ENCODE results near the gene CPB1. TPM values are rescaled to one million over a fixed set of nuclear protein-coding genes. Genes with fewer than 3 reads are reported as not detected.
"Not testable (repeated sequence)": the region's sequence is repeated elsewhere in the genome, so short reads cannot be mapped to it uniquely, and the experiment has no call there.

The CPB1 gene
- total and polyA plus RNA-seq, 2 donors (not counting 1 experiment from before 2014, with no cell fraction given) = not detected

GRCh38 chr3:148786159-148786558 is 41.5 kb upstream of the CPB1 start:
- H3K9me3 Mint-ChIP-seq (ENCODE audit: insufficient read depth); H2AFZ ChIP-seq (ENCODE audit: insufficient read depth, low read depth, low read length, poor library complexity, severe bottlenecking); H3K4me2 ChIP-seq (replicated peaks; ENCODE audit: low read depth, low read length, poor library complexity, severe bottlenecking); H3K27me3 Mint-ChIP-seq; H3K27me3 ChIP-seq (replicated peaks in 1 of 4; ENCODE audit: control extremely low read depth in 1 of 4, control insufficient read depth in 3 of 4, insufficient read depth in 4 of 4, low read length in 3 of 4); H3K27ac ChIP-seq (ENCODE audit: low read length in 2 of 2); H3K4me1 Mint-ChIP-seq; H4K20me1 ChIP-seq (ENCODE audit: control insufficient read depth, insufficient read depth, low read length, poor library complexity, severe bottlenecking); H3K9ac ChIP-seq (ENCODE audit: low read length); H3K79me2 ChIP-seq (ENCODE audit: control insufficient read depth, insufficient read depth, low read length); DNase-seq; H3K36me3 ChIP-seq (replicated peaks in 1 of 2; ENCODE audit: control extremely low read depth in 1 of 2, control insufficient read depth in 1 of 2, extremely low read depth in 1 of 2, insufficient read depth in 2 of 2, low read length in 1 of 2); H3K27ac Mint-ChIP-seq; intact Hi-C loops (cut with micrococcal nuclease); H3K4me3 Mint-ChIP-seq; ATAC-seq (ENCODE audit: low read depth); CTCF ChIA-PET; H3K4me1 ChIP-seq (ENCODE audit: control insufficient read depth in 2 of 2, insufficient read depth in 2 of 2, low read length in 2 of 2); H3K9me3 ChIP-seq (ENCODE audit: control extremely low read depth in 1 of 3, control insufficient read depth in 2 of 3, insufficient read depth in 1 of 3, low read length in 2 of 3); POLR2A ChIA-PET; H3K4me3 ChIP-seq (ENCODE audit: control extremely low read depth in 1 of 5, extremely low read depth in 1 of 5, insufficient read depth in 1 of 5, low read depth in 2 of 5, low read length in 4 of 5): not testable (repeated sequence)
- 93% methylated on average over 9 of the region's 9 CpGs for WGBS (ENCODE audit: insufficient coverage)

GRCh38 chr3:148789146-148789545 is 38.5 kb upstream of the CPB1 start:
- Mint-ChIP-seq H3K27me3 (no peaks in the 10 kb centered on the region), H3K9me3 (ENCODE audit: insufficient read depth) (no peaks in the 10 kb centered on the region), H3K4me3 (no peak overlapping the region), H3K4me1 (no peaks in the 10 kb centered on the region), H3K27ac (no peak overlapping the region)
- H3K9ac ChIP-seq (ENCODE audit: low read length) = no peak overlapping the region
- H3K4me2 ChIP-seq (replicated peaks; ENCODE audit: low read depth, low read length, poor library complexity, severe bottlenecking) = no peak overlapping the region
- ChIA-PET CTCF (no interaction called here), POLR2A (no interaction called here)
- H4K20me1 ChIP-seq (ENCODE audit: control insufficient read depth, insufficient read depth, low read length, poor library complexity, severe bottlenecking) = no peaks in the 10 kb centered on the region
- no peaks in the 10 kb centered on the region for H3K4me1 ChIP-seq (ENCODE audit: control insufficient read depth in 2 of 2, insufficient read depth in 2 of 2, low read length in 2 of 2)
- WGBS (ENCODE audit: insufficient coverage) = 71% methylated on average over 1 of the region's 6 CpGs
- peaks cover 0 to 2% (median 0%) of the 10 kb centered on the region in 3 donors for H3K9me3 ChIP-seq (ENCODE audit: control extremely low read depth in 1 of 3, control insufficient read depth in 2 of 3, insufficient read depth in 1 of 3, low read length in 2 of 3)
- DNase-seq (no peak), ATAC-seq (ENCODE audit: low read depth) (no peak)
- intact Hi-C loops (cut with micrococcal nuclease) = no loop called here
- no peaks in the 10 kb centered on the region for H3K36me3 ChIP-seq (replicated peaks in 1 of 2; ENCODE audit: control extremely low read depth in 1 of 2, control insufficient read depth in 1 of 2, extremely low read depth in 1 of 2, insufficient read depth in 2 of 2, low read length in 1 of 2)
- no peaks in the 10 kb centered on the region for H3K79me2 ChIP-seq (ENCODE audit: control insufficient read depth, insufficient read depth, low read length)
- H3K27me3 ChIP-seq (replicated peaks in 1 of 4; ENCODE audit: control extremely low read depth in 1 of 4, control insufficient read depth in 3 of 4, insufficient read depth in 4 of 4, low read length in 3 of 4) = no peaks in the 10 kb centered on the region
- H2AFZ ChIP-seq (ENCODE audit: insufficient read depth, low read depth, low read length, poor library complexity, severe bottlenecking) = no peak overlapping the region
- no peak overlapping the region for H3K4me3 ChIP-seq (ENCODE audit: control extremely low read depth in 1 of 5, extremely low read depth in 1 of 5, insufficient read depth in 1 of 5, low read depth in 2 of 5, low read length in 4 of 5)
- no peak overlapping the region for H3K27ac ChIP-seq (ENCODE audit: low read length in 2 of 2)
- TF ChIP-seq CTCF (IDR thresholded peaks at IDR 0.05) = no peak
- TF ChIP-seq EZH2 (IDR thresholded peaks at IDR 0.05; ENCODE audit: borderline replicate concordance, insufficient read depth, low read depth, low read length, poor library complexity, severe bottlenecking) = no peak
